ENCODE measurements around the gene THRB.

GRCh38 chr3:24420224-24420623, 74.4 kb downstream of the THRB start:
- TF ChIP-seq ZNF704 (tag by site-specific recombination; IDR thresholded peaks at IDR 0.05) = no peak
- TF ChIP-seq ZNF837 (tag by site-specific recombination; IDR thresholded peaks at IDR 0.05) = no peak
- no peak for TF ChIP-seq ZNF48 (tag by site-specific recombination; IDR thresholded peaks at IDR 0.05)
- no peak for TF ChIP-seq CTCF (tag by site-specific recombination; IDR thresholded peaks at IDR 0.05)
- no peak for TF ChIP-seq ZNF510 (tag by site-specific recombination; IDR thresholded peaks at IDR 0.05; ENCODE audit: insufficient replicate concordance)
- TF ChIP-seq ZBTB8A (tag by site-specific recombination; IDR thresholded peaks at IDR 0.05) = no peak
- TF ChIP-seq ZNF513 (tag by site-specific recombination; IDR thresholded peaks at IDR 0.05) = no peak
- TF ChIP-seq ZSCAN30 (tag by site-specific recombination; IDR thresholded peaks at IDR 0.05) = no peak
- TF ChIP-seq ZNF600 (tag by site-specific recombination; IDR thresholded peaks at IDR 0.05) = no peak
- no peak for TF ChIP-seq ZNF223 (tag by site-specific recombination; IDR thresholded peaks at IDR 0.05)
- no peak for TF ChIP-seq TCF7L2 (IDR thresholded peaks at IDR 0.05; ENCODE audit: borderline replicate concordance, low read depth, low read length)
- TF ChIP-seq ZNF580 (tag by site-specific recombination; IDR thresholded peaks at IDR 0.05) = no peak
- no peak for TF ChIP-seq MEIS1 (CRISPR knock-in tag; IDR thresholded peaks at IDR 0.05; ENCODE audit: borderline replicate concordance)
- TF ChIP-seq ZBTB1 (tag by site-specific recombination; IDR thresholded peaks at IDR 0.05) = no peak
